ENCODE measurements around the gene HCRTR1.

HCRTR1 gene

GRCh38 chr1:31572323-31573104, 45.0 kb upstream of the HCRTR1 start:
- H3K4me1 ChIP-seq (ENCODE audit: control insufficient read depth, insufficient read depth, low read length): no peaks in the 10 kb centered on the region
- H3K27ac ChIP-seq (ENCODE audit: extremely low read depth, low read depth, low read length): no peak overlapping the region

GRCh38 chr1:31573261-31573660, 44.2 kb upstream of the HCRTR1 start:
- CTCF ChIA-PET: interaction anchor here (1.0 to 1.6 kb wide), 2 partner anchors 10 to 20 kb away, joined by 3 read pairs; no protein-coding TSS in a partner anchor
- no peaks in the 10 kb centered on the region for H3K4me1 ChIP-seq (ENCODE audit: control insufficient read depth, insufficient read depth, low read length)
- no peak overlapping the region for H3K27ac ChIP-seq (ENCODE audit: extremely low read depth, low read depth, low read length)
- TF ChIP-seq KLF16 (tag by site-specific recombination; IDR thresholded peaks at IDR 0.05): no peak
- TF ChIP-seq ZNF138 (tag by site-specific recombination; IDR thresholded peaks at IDR 0.05; ENCODE audit: borderline replicate concordance): no peak
- no peak for TF ChIP-seq ZBTB26 (tag by site-specific recombination; optimal IDR thresholded peaks at IDR 0.05)
- TF ChIP-seq ZNF544 (tag by site-specific recombination; IDR thresholded peaks at IDR 0.05): no peak
- no peak for TF ChIP-seq ZNF341 (tag by site-specific recombination; IDR thresholded peaks at IDR 0.05; ENCODE audit: low read depth)
- TF ChIP-seq SALL2 (tag by site-specific recombination; IDR thresholded peaks at IDR 0.05; ENCODE audit: borderline replicate concordance): no peak
- no peak for TF ChIP-seq ZNF488 (tag by site-specific recombination; IDR thresholded peaks at IDR 0.05)
- TF ChIP-seq ZNF585B (tag by site-specific recombination; IDR thresholded peaks at IDR 0.05): no peak
- TF ChIP-seq ZNF416 (tag by site-specific recombination; IDR thresholded peaks at IDR 0.05): no peak
- TF ChIP-seq ZNF747 (tag by site-specific recombination; IDR thresholded peaks at IDR 0.05): no peak
- no peak for TF ChIP-seq ZNF639 (tag by site-specific recombination; IDR thresholded peaks at IDR 0.05)
- no peak for TF ChIP-seq ZNF645 (tag by site-specific recombination; IDR thresholded peaks at IDR 0.05)
- no peak for TF ChIP-seq ZNF140 (tag by site-specific recombination; IDR thresholded peaks at IDR 0.05)
- TF ChIP-seq ZNF184 (tag by site-specific recombination; IDR thresholded peaks at IDR 0.05): no peak
- H3K9me3 ChIP-seq (ENCODE audit: control insufficient read depth, insufficient read depth, low read depth, low read length): no peaks in the 10 kb centered on the region
- POLR2A ChIA-PET: no interaction called here
- H3K4me3 ChIP-seq (ENCODE audit: low read depth, low read length): no peak overlapping the region
- no peaks in the 10 kb centered on the region for H3K36me3 ChIP-seq (ENCODE audit: control insufficient read depth in 2 of 2, insufficient read depth in 1 of 2, low read length in 2 of 2)

More at GRCh38 chr1:31572323-31573104, 45.0 kb upstream of the HCRTR1 start:
- POLR2A ChIA-PET: no interaction called here
- TF ChIP-seq ZNF133 (tag by site-specific recombination; IDR thresholded peaks at IDR 0.05) (no peak), TSHZ1 (tag by site-specific recombination; IDR thresholded peaks at IDR 0.05; ENCODE audit: borderline replicate concordance) (no peak), ZNF843 (tag by site-specific recombination; IDR thresholded peaks at IDR 0.05) (no peak), ZNF394 (tag by site-specific recombination; IDR thresholded peaks at IDR 0.05; ENCODE audit: borderline replicate concordance) (no peak)
- CTCF ChIA-PET: interaction anchor here (1.0 to 3.7 kb wide), 2 partner anchors 21 to 22 kb away, joined by 3 to 16 read pairs; no protein-coding TSS in a partner anchor
- no peaks in the 10 kb centered on the region for H3K9me3 ChIP-seq (ENCODE audit: control insufficient read depth, insufficient read depth, low read depth, low read length)
- no peaks in the 10 kb centered on the region for H3K36me3 ChIP-seq (ENCODE audit: control insufficient read depth in 2 of 2, insufficient read depth in 1 of 2, low read length in 2 of 2)
- no peak overlapping the region for H3K4me3 ChIP-seq (ENCODE audit: low read depth, low read length)

Data from HEK293 (cell line).